NCI-H1436 treated with DMSO at 0.1 percent for 48 hours (cell line): ENCODE data around the gene CDCP1.
"Not testable (repeated sequence)": the region's sequence is repeated elsewhere in the genome, so short reads cannot be mapped to it uniquely, and the experiment has no call there.

Experiments used
- DNase-seq: peaks from one replicate; lab custom pipeline; 2025; lab: John Stamatoyannopoulos, UW

CDCP1 gene

GRCh38 chr3:45171283-45171682 lies 25.1 kb upstream of the CDCP1 start:
- DNase-seq: no peak

DNA sequence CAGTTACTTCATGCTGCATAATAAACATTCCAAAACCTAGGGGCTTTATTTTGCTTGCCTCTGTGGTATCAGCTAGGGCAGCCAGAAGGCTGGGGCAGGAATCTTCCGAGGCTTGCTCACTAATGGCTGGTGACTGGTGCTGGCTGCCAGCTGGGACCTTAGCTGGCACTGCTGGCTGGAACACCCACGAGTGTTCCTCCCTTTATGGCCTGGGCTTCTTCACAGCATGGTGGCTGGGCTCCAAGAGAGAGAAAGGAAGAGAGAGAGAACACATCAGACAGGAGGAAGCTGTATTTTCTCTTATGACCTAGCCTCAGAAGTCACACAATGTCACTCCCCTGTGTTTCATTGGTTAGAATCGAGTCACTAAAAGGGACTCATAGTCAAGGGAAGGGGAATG lies 23.9 kb upstream of the CDCP1 start:
- no peak for DNase-seq

- DNase-seq: no peak
These were observed 23.1 kb upstream of the CDCP1 start for GRCh38 chr3:45169125-45169904.

DNA sequence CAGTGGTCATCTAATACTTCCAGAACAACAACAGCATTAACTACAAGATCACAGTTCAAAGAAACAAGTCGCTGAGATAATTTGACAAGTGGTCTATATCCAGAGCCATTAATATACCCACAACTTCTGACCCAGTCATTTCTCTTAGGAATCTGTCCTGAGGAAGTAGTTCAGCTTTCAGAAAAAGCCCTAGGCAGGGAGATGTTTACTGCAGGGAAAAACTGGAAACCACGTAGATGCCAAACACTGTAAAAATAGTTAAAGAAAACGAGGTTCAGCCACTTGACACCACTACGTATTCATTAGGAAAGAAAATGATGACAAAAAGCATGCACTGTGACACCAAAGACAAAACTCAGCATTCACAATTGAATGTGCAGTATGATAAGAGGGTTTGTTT lies 22.3 kb upstream of the CDCP1 start:
- DNase-seq: no peak

- peak; percentile 21 for DNase-seq
These were observed 21.1 kb upstream of the CDCP1 start for GRCh38 chr3:45167011-45167911.

GRCh38 chr3:45166321-45166879 lies 20.2 kb upstream of the CDCP1 start:
- DNase-seq: no peak

DNA sequence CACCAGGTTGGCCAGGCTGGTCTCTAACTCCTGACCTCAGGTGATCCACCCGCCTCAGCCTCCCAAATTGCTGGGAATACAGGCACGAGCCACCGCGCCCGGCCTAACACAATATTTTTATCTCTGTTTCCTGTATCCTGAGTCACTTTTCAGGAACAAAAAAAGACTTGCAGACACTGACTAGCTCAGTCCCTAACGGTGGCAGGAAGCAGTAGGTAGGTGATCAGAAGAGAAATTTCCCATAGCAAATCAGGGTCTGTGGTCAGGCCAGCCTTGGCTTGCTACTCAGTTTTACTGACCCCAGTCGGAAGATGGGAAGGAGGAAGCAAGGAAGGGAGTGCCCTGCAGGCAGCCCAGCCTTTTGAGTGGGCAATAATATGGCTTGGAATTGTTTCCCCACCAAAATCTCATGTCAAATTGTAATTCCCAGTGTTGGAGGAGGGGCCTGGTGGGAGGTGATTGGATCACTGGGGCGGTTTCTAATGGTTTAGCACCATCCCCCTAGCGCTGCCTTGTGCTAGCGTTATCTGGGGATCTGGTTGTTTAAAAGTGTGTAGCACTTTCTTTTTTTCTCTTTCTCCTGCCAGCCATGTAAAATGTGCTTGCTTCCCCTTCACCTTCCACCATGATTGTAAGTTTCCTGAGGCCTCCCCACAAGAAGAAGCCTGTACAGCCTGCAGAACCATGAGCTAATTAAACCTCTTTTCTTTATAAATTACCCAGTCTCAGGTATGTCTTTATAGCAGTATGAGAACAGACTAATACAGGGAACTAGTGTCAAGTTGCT lies 19.5 kb upstream of the CDCP1 start:
- DNase-seq: no peak

GRCh38 chr3:45164056-45164455 lies 17.9 kb upstream of the CDCP1 start:
- DNase-seq: no peak

GRCh38 chr3:45163481-45163880 lies 17.3 kb upstream of the CDCP1 start:
- no peak for DNase-seq

GRCh38 chr3:45154641-45155147 lies 8.5 kb upstream of the CDCP1 start:
- DNase-seq: no peak

DNA sequence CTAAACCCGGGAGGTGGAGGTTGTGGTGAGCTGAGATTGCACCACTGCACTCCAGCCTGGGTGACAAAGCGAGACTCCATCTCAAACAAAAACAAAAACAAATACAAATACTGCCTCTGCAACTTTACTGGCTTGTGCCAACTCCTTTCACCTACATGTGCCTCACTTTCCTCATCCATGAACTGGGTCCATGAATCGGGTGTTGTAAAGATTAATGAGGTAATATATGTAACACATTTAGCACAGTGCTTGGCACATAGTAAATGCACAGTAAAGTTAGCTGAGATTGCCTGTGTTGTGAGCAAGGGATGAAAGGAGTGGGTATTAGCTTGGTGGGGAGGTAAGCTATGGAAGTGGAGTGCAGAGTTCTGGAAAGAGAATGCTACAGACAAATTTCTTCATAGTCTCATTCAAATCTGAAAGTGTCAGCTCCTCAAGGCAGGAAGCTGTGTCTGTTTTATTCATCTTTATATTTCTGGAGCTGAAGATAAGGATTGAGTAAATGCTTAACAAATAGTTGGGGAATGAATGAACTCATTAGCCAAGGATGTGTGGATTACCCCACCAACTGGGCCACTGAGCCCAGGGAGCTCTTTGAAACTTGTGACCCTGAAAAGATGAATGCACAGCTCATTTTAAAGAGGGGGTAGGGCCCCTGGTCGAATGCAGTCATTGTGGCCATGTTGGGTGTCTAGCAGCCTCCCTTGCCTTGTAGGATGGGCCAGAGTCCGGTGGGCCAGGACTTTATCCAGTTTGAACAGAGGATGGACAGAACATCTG lies 7.7 kb upstream of the CDCP1 start:
- DNase-seq: no peak

DNA sequence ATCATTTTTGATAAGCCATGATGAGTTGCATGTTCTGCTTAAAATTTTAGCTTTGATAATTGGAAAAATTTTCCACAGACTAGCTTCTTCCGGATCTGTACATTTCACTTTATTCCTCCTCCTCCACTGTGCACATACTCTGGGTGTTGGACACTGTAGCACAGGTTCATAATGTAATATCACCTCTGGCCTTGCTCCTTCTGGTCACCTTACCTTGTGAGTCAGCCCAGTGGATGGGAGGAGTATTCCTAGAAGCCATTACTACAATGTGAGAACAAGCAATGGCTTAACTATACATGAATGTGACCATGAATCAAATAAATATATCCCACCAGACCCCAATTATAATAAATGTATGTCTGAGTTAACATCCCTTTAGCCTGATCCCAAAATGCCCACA lies 6.1 kb upstream of the CDCP1 start:
- DNase-seq: no peak

- no peak for DNase-seq
These were observed 4.9 kb upstream of the CDCP1 start for GRCh38 chr3:45151100-45151499.

GRCh38 chr3:45148921-45149320 lies 2.7 kb upstream of the CDCP1 start:
- DNase-seq: no peak

- no peak for DNase-seq
These were observed 955 bp downstream of the CDCP1 start for GRCh38 chr3:45145223-45145622.

GRCh38 chr3:45143673-45144671 lies 2.2 kb downstream of the CDCP1 start:
- no peak for DNase-seq

- DNase-seq: not testable (repeated sequence)
These were observed 5.4 kb downstream of the CDCP1 start for GRCh38 chr3:45140770-45141155.

DNA sequence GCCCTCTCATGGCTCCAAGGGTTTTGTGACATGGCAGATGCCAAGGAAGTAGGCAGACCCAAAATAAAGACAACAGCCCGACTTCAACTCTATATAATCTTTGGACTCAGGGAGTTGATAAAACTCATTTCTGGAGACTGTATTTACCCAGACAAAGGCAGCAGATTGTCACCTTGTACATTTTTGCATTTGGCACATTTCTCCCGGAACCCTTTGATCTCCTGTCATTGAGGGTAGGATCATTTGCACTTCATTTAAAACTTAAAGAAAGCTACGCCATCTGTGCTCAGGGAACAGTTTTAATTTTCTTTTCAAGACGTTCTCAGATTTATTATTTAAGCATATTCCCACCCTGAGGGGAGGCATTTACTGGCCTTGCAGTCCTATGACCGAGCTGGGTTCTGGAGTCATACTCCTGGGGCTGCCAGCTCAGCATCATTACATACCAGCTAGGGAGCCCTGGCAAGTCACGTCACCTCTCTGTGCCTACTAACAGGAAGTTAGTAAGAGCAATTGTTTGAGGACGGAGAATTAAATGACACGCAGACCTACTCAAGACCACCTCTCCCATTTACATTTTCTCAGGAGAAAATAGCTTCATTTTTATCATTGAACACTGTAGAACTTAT lies 5.9 kb downstream of the CDCP1 start:
- no peak for DNase-seq

DNA sequence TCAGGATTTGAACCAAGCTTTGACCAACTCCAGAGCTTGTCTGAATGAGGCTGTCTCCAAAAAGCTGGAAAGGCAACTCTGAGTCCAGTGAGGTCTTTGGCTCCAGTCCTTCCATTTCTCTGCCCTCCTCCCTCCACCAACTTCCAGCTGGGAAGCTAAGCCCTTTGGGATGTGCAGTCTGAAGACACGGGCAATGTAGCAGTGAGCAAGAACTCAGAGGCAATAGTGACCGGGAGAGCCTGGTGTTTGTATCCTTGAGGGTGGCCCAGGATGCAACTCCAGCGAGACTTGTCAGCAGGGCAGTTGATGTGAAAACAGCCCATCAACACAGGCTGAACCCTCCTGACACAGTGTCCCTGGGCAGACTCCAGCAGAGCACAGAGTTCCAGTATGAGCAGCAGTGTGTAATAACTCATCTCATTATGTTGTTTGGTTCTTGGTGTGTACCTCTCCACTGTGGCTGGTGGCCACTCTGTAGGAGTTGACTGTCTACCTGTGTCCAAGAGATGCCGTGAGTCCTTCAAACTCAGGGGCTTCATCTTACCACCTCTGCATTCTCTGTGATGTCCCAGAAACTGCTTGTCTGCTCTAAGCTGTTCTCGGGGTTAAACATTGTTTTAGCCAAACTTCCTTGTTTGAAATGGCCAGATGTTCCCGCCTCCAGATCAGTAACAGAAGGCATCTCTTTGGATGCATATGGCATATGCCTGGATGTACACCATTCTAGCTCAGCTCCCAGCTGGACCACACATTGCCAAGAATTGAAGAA lies 6.6 kb downstream of the CDCP1 start:
- no peak for DNase-seq
